Measurements from ENCODE around the gene LMX1A. TPM values are rescaled to one million over a fixed set of nuclear protein-coding genes. Genes with fewer than 3 reads are reported as not detected.
A peak's percentile ranks its signal among the peaks of the same experiment; 100 is the strongest.

Gene LMX1A
- polyA plus RNA-seq, 1 donor from 2014 or later: 0.47 TPM

GRCh38 chr1:165364568-165365133, 8.1 kb upstream of the LMX1A start:
- no peak for TF ChIP-seq EP300 (conservative IDR thresholded peaks at IDR 0.05; ENCODE audit: poor library complexity, severe bottlenecking)
- TF ChIP-seq RAD21 (conservative IDR thresholded peaks at IDR 0.05): no peak
- no peak for TF ChIP-seq REST (IDR thresholded peaks at IDR 0.05; ENCODE audit: borderline replicate concordance)
- no peak for TF ChIP-seq POLR2AphosphoS5 (IDR thresholded peaks at IDR 0.05)
- no peak for TF ChIP-seq SMC3 (conservative IDR thresholded peaks at IDR 0.05; ENCODE audit: poor library complexity)
- no peak for TF ChIP-seq TAF1 (IDR thresholded peaks at IDR 0.05; ENCODE audit: low read depth)
- TF ChIP-seq MXI1 (conservative IDR thresholded peaks at IDR 0.05; ENCODE audit: poor library complexity, severe bottlenecking): no peak
- TF ChIP-seq CTCF (IDR thresholded peaks at IDR 0.05; ENCODE audit: poor library complexity, severe bottlenecking): no peak
- no peak for TF ChIP-seq EZH2 (IDR thresholded peaks at IDR 0.05; ENCODE audit: borderline replicate concordance, insufficient read depth, low read length, poor library complexity, severe bottlenecking)
- Histone ChIP-seq H3K4me3 (ENCODE audit: low read length) (no peak overlapping the region), H3K9me2 (ENCODE audit: insufficient read depth, low read length) (no peaks in the 10 kb centered on the region), H3K4me2 (ENCODE audit: low read length) (no peak overlapping the region), H2AFZ (ENCODE audit: low read depth, low read length) (no peak overlapping the region), H3K9ac (ENCODE audit: low read length) (no peak overlapping the region), H4K20me1 (ENCODE audit: insufficient read depth) (no peaks in the 10 kb centered on the region), H3K27ac (ENCODE audit: low read length) (no peak overlapping the region), H3K79me2 (replicated peaks; ENCODE audit: insufficient read depth, low read length) (no peaks in the 10 kb centered on the region), H3K27me3 (ENCODE audit: insufficient read depth, low read depth, low read length) (peaks cover 7% of the 10 kb centered on the region), H3F3A (ENCODE audit: insufficient read depth, low read length, poor library complexity, severe bottlenecking) (no peaks in the 10 kb centered on the region), H3K36me3 (ENCODE audit: insufficient read depth, low read length) (no peaks in the 10 kb centered on the region), H3K9me3 (ENCODE audit: low read length) (no peaks in the 10 kb centered on the region)

- peaks cover 83% of the 10 kb centered on the region for H3K27me3 ChIP-seq (ENCODE audit: insufficient read depth, low read depth, low read length)
- TF ChIP-seq POLR2AphosphoS5 (IDR thresholded peaks at IDR 0.05) (no peak), REST (IDR thresholded peaks at IDR 0.05; ENCODE audit: borderline replicate concordance) (no peak), RAD21 (conservative IDR thresholded peaks at IDR 0.05) (no peak), SMC3 (conservative IDR thresholded peaks at IDR 0.05; ENCODE audit: poor library complexity) (no peak), TAF1 (IDR thresholded peaks at IDR 0.05; ENCODE audit: low read depth) (no peak), CTCF (IDR thresholded peaks at IDR 0.05; ENCODE audit: poor library complexity, severe bottlenecking) (no peak), MXI1 (conservative IDR thresholded peaks at IDR 0.05; ENCODE audit: poor library complexity, severe bottlenecking) (no peak), EZH2 (IDR thresholded peaks at IDR 0.05; ENCODE audit: borderline replicate concordance, insufficient read depth, low read length, poor library complexity, severe bottlenecking) (no peak), EP300 (conservative IDR thresholded peaks at IDR 0.05; ENCODE audit: poor library complexity, severe bottlenecking) (no peak)
- no peak overlapping the region for H2AFZ ChIP-seq (ENCODE audit: low read depth, low read length)
- no peak overlapping the region for H3K27ac ChIP-seq (ENCODE audit: low read length)
- H4K20me1 ChIP-seq (ENCODE audit: insufficient read depth): no peaks in the 10 kb centered on the region
- no peaks in the 10 kb centered on the region for H3K9me3 ChIP-seq (ENCODE audit: low read length)
- H3K9ac ChIP-seq (ENCODE audit: low read length): no peak overlapping the region
- H3K9me2 ChIP-seq (ENCODE audit: insufficient read depth, low read length): no peaks in the 10 kb centered on the region
- H3K4me3 ChIP-seq (ENCODE audit: low read length): peak overlapping the region; percentile 60
- H3K79me2 ChIP-seq (replicated peaks; ENCODE audit: insufficient read depth, low read length): no peaks in the 10 kb centered on the region
- H3K4me2 ChIP-seq (ENCODE audit: low read length): no peak overlapping the region
- H3F3A ChIP-seq (ENCODE audit: insufficient read depth, low read length, poor library complexity, severe bottlenecking): no peaks in the 10 kb centered on the region
- H3K36me3 ChIP-seq (ENCODE audit: insufficient read depth, low read length): no peaks in the 10 kb centered on the region
Measured at GRCh38 chr1:165356876-165357275, 361 bp upstream of the LMX1A start.

Data from neural cell (in vitro differentiated cells).